Measurements from ENCODE around the gene GTPBP8.

The GTPBP8 gene

DNA sequence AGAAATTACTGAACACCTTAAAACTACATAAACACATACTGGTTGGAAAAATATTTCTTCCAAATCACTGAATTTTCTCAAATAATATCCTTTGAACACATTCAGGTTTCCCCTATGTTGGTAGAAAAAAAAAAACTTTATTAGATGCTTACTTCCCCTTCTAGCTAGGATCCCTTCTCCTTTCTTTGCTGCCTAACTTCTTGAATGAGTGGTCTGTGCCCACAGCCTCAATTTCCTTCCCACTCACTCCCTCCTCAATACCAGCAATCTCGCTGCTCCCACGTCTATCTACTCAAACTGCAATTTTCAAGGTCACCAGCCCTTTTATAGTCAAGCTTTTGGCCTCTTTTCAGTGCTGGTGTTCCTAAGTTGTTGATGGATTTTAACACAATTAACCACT lies 24.2 kb upstream of the GTPBP8 start:
- TF ChIP-seq, protein P1, sequence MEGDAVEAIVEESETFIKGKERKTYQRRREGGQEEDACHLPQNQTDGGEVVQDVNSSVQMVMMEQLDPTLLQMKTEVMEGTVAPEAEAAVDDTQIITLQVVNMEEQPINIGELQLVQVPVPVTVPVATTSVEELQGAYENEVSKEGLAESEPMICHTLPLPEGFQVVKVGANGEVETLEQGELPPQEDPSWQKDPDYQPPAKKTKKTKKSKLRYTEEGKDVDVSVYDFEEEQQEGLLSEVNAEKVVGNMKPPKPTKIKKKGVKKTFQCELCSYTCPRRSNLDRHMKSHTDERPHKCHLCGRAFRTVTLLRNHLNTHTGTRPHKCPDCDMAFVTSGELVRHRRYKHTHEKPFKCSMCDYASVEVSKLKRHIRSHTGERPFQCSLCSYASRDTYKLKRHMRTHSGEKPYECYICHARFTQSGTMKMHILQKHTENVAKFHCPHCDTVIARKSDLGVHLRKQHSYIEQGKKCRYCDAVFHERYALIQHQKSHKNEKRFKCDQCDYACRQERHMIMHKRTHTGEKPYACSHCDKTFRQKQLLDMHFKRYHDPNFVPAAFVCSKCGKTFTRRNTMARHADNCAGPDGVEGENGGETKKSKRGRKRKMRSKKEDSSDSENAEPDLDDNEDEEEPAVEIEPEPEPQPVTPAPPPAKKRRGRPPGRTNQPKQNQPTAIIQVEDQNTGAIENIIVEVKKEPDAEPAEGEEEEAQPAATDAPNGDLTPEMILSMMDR (IDR thresholded peaks at IDR 0.05; ENCODE audit: borderline replicate concordance, control extremely low read depth, extremely low read depth, insufficient read depth, missing control alignments): no peak
- DNase-seq (ENCODE audit: low spot score): no peak
- in situ Hi-C loops (cut with MboI; ENCODE audit: low sequenced_read_pairs, unreplicated experiment): no loop called here

DNA sequence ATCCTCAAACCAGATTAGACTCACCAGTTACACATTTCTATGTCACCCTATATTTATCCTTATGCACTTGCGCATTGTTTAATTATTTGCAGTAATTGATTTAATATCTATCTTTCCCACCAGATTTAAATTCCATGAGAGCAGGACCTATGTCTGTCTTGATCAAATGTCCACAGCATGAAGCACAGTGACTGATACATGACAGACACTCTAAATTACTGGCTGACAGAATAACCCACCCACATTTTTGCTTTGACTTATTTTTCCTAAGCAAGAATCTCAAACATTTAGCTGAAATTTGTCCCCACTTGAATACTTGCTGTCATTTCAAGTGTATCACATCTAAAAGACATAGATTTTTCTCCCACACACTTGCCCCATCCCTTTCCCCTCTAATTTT lies 23.4 kb upstream of the GTPBP8 start:
- in situ Hi-C loops (cut with MboI; ENCODE audit: low sequenced_read_pairs, unreplicated experiment): no loop called here
- TF ChIP-seq, protein P1 (IDR thresholded peaks at IDR 0.05; ENCODE audit: borderline replicate concordance, control extremely low read depth, extremely low read depth, insufficient read depth, missing control alignments): no peak

DNA sequence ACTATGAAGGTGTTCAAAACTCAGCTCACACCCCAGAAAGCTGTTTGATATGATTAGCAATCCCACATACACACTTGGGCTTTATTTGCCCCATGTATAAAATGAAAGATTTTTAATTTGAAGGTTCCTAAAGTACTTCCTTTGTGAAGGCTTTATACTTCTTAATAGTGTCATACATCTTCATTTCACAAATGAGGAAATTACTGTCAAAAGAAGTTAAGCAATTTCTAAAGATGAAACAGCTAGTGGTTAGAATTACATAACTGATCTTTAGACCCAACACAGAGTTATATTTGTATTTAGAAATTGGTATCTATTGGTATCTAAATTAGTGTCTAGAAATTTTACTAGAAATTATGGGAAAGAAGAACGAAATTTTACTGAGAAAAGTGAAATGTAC lies 23.0 kb upstream of the GTPBP8 start:
- no peak for DNase-seq (ENCODE audit: low spot score)
- in situ Hi-C loops (cut with MboI; ENCODE audit: low sequenced_read_pairs, unreplicated experiment): no loop called here
- TF ChIP-seq, protein P1 (IDR thresholded peaks at IDR 0.05; ENCODE audit: borderline replicate concordance, control extremely low read depth, extremely low read depth, insufficient read depth, missing control alignments): no peak

More for the DNA sequence above, 23.4 kb upstream of the GTPBP8 start:
- DNase-seq (ENCODE audit: low spot score): no peak

DNA sequence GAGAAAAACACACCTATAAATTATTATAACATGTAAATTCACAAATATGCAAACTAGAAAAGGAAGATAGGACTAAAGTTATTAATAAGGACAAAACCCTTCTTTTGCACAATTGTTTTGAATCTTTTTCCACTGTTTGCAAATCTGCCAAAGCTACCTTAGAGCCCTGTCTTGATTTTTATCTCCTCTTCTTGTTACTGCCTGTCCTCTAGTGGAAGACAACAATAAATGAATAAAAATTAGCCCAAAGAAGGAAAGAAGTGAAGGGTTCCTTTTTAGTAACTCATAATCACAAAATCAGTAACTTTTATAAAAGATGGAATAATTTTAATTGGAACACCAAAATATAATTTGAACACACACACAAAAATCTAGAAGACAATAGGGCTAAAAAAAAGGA lies 18.6 kb upstream of the GTPBP8 start:
- TF ChIP-seq, protein P1 (IDR thresholded peaks at IDR 0.05; ENCODE audit: borderline replicate concordance, control extremely low read depth, extremely low read depth, insufficient read depth, missing control alignments): peak; percentile 14
- in situ Hi-C loops (cut with MboI; ENCODE audit: low sequenced_read_pairs, unreplicated experiment): loop anchor here (10.0 kb wide), 1 partner anchor 227 kb away; no protein-coding TSS in a partner anchor
- no peak for DNase-seq (ENCODE audit: low spot score)

DNA sequence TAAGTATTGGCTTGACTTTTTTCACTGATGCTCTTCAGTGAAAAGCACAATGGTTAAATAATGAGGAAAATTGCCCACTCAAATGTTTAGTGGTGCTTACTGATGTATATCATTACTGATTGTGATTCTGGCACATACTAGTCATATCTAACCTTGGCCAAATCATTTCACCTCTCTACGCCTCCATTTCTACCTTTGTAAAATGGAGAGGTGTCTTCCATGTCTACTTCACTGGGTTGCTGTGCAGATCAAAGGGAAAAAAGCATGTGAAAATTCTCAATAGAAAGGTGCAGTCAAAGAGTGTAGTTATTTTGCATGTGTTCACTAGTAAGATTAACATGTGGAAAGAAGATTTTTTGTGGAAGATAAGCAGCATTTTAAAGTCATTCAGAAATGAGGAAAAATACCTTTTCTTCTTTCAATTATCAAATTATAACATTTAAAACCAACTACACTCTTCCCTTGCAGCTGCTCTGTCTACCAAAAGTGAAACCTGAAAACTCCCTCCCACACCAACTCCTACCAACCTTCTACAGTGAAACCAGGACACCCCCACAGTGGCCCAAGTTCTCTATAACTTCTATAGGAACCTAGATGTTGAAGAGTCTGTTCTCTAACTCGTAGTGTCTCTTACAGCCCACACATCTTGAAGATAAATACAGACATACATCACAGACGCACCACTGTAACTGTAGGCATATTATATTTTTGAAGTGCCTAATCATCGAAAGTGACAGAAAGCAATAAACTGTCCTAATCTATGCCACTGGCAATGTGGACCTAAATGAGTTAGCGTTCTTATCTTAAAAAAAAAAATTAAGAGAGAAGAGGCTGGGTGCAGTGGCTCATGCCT lies 17.2 kb upstream of the GTPBP8 start:
- TF ChIP-seq, protein P1 (IDR thresholded peaks at IDR 0.05; ENCODE audit: borderline replicate concordance, control extremely low read depth, extremely low read depth, insufficient read depth, missing control alignments): no peak
- peak; percentile 31 for DNase-seq (ENCODE audit: low spot score)
- in situ Hi-C loops (cut with MboI; ENCODE audit: low sequenced_read_pairs, unreplicated experiment): loop anchor here (10.0 kb wide), 1 partner anchor 229 kb away; no protein-coding TSS in a partner anchor

DNA sequence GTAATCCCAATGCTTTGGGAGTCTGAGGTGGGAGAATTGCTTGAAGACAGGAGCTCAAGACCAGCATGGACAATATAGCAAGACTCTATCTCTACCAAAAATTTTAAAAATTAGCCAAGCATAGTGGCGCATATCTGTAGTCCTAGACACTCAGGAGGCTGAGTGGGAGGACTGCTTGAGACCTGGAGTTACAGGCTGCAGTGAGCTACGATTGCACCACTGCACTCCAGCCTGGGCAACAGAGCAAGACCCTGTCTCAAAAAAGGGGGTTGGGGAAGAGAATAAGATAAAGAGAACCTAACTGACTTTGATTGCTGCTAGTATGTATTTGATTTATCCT lies 16.6 kb upstream of the GTPBP8 start:
- no peak for DNase-seq (ENCODE audit: low spot score)
- TF ChIP-seq, protein P1 (IDR thresholded peaks at IDR 0.05; ENCODE audit: borderline replicate concordance, control extremely low read depth, extremely low read depth, insufficient read depth, missing control alignments): no peak
- in situ Hi-C loops (cut with MboI; ENCODE audit: low sequenced_read_pairs, unreplicated experiment): loop anchor here (10.0 kb wide), 1 partner anchor 229 kb away; no protein-coding TSS in a partner anchor
